Measurements from ENCODE around the gene ANKH. TPM values are rescaled to one million over a fixed set of nuclear protein-coding genes. Genes with fewer than 3 reads are reported as not detected.

The ANKH gene
- total and polyA plus RNA-seq, 5 donors = 60.9 to 155 (median 134) TPM

- ATAC-seq (no peak), DNase-seq (no peak)
- Histone ChIP-seq H3K4me3 (ENCODE audit: low read length) (no peak overlapping the region), H3K27ac (ENCODE audit: low read length) (no peak overlapping the region), H3K9me3 (ENCODE audit: control insufficient read depth, low read length) (no peaks in the 10 kb centered on the region), H3K4me1 (ENCODE audit: control insufficient read depth, insufficient read depth, low read length) (peaks cover 2% of the 10 kb centered on the region), H3K27me3 (ENCODE audit: control insufficient read depth, insufficient read depth) (no peaks in the 10 kb centered on the region)
- whole genome bisulfite sequencing = 96% methylated on average over 7 of the region's 7 CpGs
- intact Hi-C loops (cut with DNase I) = no loop called here
These were observed 208.8 kb downstream of the ANKH start for GRCh38 chr5:14662721-14663260.

GRCh38 chr5:14660833-14661232 is 210.7 kb downstream of the ANKH start:
- ATAC-seq (no peak), DNase-seq (no peak)
- Histone ChIP-seq H3K4me1 (ENCODE audit: control insufficient read depth, insufficient read depth, low read length) (no peaks in the 10 kb centered on the region), H3K9me3 (ENCODE audit: control insufficient read depth, low read length) (no peaks in the 10 kb centered on the region), H3K27me3 (ENCODE audit: control insufficient read depth, insufficient read depth) (no peaks in the 10 kb centered on the region), H3K27ac (ENCODE audit: low read length) (peak overlapping the region; percentile 8), H3K4me3 (ENCODE audit: low read length) (no peak overlapping the region)
- intact Hi-C loops (cut with DNase I) = no loop called here
- 73% methylated on average over 2 of the region's 2 CpGs for WGBS

GRCh38 chr5:14659821-14660607 is 211.6 kb downstream of the ANKH start:
- H3K27ac ChIP-seq (ENCODE audit: low read length) = no peak overlapping the region
- no peak for ATAC-seq
- H3K9me3 ChIP-seq (ENCODE audit: control insufficient read depth, low read length) = no peaks in the 10 kb centered on the region
- intact Hi-C loops (cut with DNase I) = no loop called here
- no peak for DNase-seq
- WGBS = 93% methylated on average over 3 of the region's 3 CpGs
- no peaks in the 10 kb centered on the region for H3K27me3 ChIP-seq (ENCODE audit: control insufficient read depth, insufficient read depth)
- H3K4me3 ChIP-seq (ENCODE audit: low read length) = no peak overlapping the region
- H3K4me1 ChIP-seq (ENCODE audit: control insufficient read depth, insufficient read depth, low read length) = no peaks in the 10 kb centered on the region

- Histone ChIP-seq H3K4me3 (ENCODE audit: low read length) (no peak overlapping the region), H3K27me3 (ENCODE audit: control insufficient read depth, insufficient read depth) (no peaks in the 10 kb centered on the region), H3K27ac (ENCODE audit: low read length) (no peak overlapping the region), H3K4me1 (ENCODE audit: control insufficient read depth, insufficient read depth, low read length) (no peaks in the 10 kb centered on the region), H3K9me3 (ENCODE audit: control insufficient read depth, low read length) (no peaks in the 10 kb centered on the region)
- 61% methylated on average over 2 of the region's 2 CpGs for WGBS
- ATAC-seq = no peak
- no peak for DNase-seq
- intact Hi-C loops (cut with DNase I) = no loop called here
These were observed 214.7 kb downstream of the ANKH start for GRCh38 chr5:14656898-14657297.

GRCh38 chr5:14655146-14655741 is 216.3 kb downstream of the ANKH start:
- Histone ChIP-seq H3K4me3 (ENCODE audit: low read length) (no peak overlapping the region), H3K9me3 (ENCODE audit: control insufficient read depth, low read length) (no peaks in the 10 kb centered on the region), H3K27ac (ENCODE audit: low read length) (no peak overlapping the region), H3K27me3 (ENCODE audit: control insufficient read depth, insufficient read depth) (no peaks in the 10 kb centered on the region), H3K4me1 (ENCODE audit: control insufficient read depth, insufficient read depth, low read length) (no peaks in the 10 kb centered on the region)
- intact Hi-C loops (cut with DNase I) = no loop called here
- DNase-seq (no peak), ATAC-seq (no peak)
- WGBS = 60% methylated on average over 4 of the region's 4 CpGs

Small RNA genes within 50 kb of the gene (microRNA-seq; reads per million reads assigned to microRNA genes)
- gene MIR4637 = 0 reads per million in 2 donors

Other genes starting within 250 kb of the ANKH start
- gene OTULIN, start 207.1 kb downstream of the ANKH start, total RNA-seq = 10 to 100 TPM; 18.2 to 20.4 (median 19.2) TPM
- 6.0 TPM for gene OTULIN, start 207.1 kb downstream of the ANKH start, polyA plus RNA-seq